Measurements from ENCODE around the gene MYH3.

The MYH3 gene

DNA sequence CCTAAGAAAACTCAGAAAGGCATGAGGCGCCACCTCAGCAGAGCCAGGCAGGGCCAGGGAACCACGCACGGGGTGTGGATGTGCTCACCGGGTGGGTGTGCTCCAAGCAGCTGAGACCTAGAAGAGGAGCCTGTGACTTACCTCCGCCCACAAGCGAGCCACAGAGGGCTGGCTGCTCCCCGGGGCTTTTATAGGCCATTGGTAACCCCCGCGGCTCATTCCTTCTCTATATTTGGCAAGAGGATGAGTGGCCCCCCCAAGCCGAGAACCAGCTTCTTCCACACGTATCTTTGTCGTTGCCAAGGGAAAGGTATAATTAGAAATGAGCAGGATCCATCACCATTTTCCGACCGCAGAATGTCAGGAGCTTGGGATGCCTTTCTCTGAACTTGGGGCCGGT, at the start of gene MYH3:
MYH3 (minus strand) TSS at position 162 of the 400 bp plus-strand sequence. CDS start 2,245 bp downstream, outside the sequence.
- Histone ChIP-seq H2AFZ (ENCODE audit: low read depth) (no peak within 1 kb of the TSS), H4K20me1 (ENCODE audit: insufficient read depth) (no peaks in the 10 kb centered on the region), H3K27ac (no peak within 1 kb of the TSS), H3K27me3 (ENCODE audit: insufficient read depth, low read depth) (no peaks in the 10 kb centered on the region), H3K79me2 (ENCODE audit: insufficient read depth, low read depth) (no peaks in the 10 kb centered on the region), H3K4me2 (no peak within 1 kb of the TSS), H3K4me3 (IDR thresholded peaks at IDR 0.05; ENCODE audit: insufficient read depth, low read depth, low read length) (no peak within 1 kb of the TSS), H3K4me1 (ENCODE audit: low read depth, poor library complexity, severe bottlenecking) (no peaks in the 10 kb centered on the region), H3K9ac (no peak within 1 kb of the TSS), H3K36me3 (ENCODE audit: insufficient read depth) (no peaks in the 10 kb centered on the region)
- TF ChIP-seq, protein P1, sequence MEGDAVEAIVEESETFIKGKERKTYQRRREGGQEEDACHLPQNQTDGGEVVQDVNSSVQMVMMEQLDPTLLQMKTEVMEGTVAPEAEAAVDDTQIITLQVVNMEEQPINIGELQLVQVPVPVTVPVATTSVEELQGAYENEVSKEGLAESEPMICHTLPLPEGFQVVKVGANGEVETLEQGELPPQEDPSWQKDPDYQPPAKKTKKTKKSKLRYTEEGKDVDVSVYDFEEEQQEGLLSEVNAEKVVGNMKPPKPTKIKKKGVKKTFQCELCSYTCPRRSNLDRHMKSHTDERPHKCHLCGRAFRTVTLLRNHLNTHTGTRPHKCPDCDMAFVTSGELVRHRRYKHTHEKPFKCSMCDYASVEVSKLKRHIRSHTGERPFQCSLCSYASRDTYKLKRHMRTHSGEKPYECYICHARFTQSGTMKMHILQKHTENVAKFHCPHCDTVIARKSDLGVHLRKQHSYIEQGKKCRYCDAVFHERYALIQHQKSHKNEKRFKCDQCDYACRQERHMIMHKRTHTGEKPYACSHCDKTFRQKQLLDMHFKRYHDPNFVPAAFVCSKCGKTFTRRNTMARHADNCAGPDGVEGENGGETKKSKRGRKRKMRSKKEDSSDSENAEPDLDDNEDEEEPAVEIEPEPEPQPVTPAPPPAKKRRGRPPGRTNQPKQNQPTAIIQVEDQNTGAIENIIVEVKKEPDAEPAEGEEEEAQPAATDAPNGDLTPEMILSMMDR (conservative IDR thresholded peaks at IDR 0.05; ENCODE audit: low read depth, low read length): no peak

DNA sequence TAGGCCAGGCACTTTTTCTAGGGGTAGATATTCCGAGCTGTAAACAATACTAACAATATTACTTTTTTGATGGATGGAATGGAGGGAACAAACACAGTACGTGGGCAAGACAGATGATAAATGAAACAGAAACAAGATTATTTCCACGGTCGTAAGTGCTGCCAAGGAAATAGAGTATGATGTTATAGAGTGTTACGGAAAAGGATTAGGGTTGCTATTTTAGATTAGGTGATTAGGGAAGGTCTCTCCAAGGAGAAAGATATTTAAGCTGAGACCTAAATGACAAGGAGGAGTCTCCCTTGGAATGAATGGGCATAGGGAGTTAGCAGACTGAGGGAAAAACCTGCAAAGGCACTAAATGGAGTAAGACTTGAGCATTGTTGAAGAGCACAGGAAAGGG, 48.6 kb upstream of the MYH3 start:
- H3K9ac ChIP-seq: no peak overlapping the region
- H3K4me3 ChIP-seq (IDR thresholded peaks at IDR 0.05; ENCODE audit: insufficient read depth, low read depth, low read length): no peak overlapping the region
- no peak overlapping the region for H3K27ac ChIP-seq
- H3K27me3 ChIP-seq (ENCODE audit: insufficient read depth, low read depth): no peaks in the 10 kb centered on the region
- TF ChIP-seq, protein P1 (conservative IDR thresholded peaks at IDR 0.05; ENCODE audit: low read depth, low read length): no peak
- H3K4me2 ChIP-seq: no peak overlapping the region
- no peaks in the 10 kb centered on the region for H4K20me1 ChIP-seq (ENCODE audit: insufficient read depth)
- H3K79me2 ChIP-seq (ENCODE audit: insufficient read depth, low read depth): no peaks in the 10 kb centered on the region
- no peaks in the 10 kb centered on the region for H3K36me3 ChIP-seq (ENCODE audit: insufficient read depth)
- H2AFZ ChIP-seq (ENCODE audit: low read depth): no peak overlapping the region
- no peaks in the 10 kb centered on the region for H3K4me1 ChIP-seq (ENCODE audit: low read depth, poor library complexity, severe bottlenecking)

GRCh38 chr17:10702574-10702973, 45.5 kb upstream of the MYH3 start:
- Histone ChIP-seq H3K79me2 (ENCODE audit: insufficient read depth, low read depth) (no peaks in the 10 kb centered on the region), H3K9ac (no peak overlapping the region), H2AFZ (ENCODE audit: low read depth) (no peak overlapping the region), H3K36me3 (ENCODE audit: insufficient read depth) (no peaks in the 10 kb centered on the region), H3K4me2 (no peak overlapping the region), H3K4me1 (ENCODE audit: low read depth, poor library complexity, severe bottlenecking) (no peaks in the 10 kb centered on the region), H3K4me3 (IDR thresholded peaks at IDR 0.05; ENCODE audit: insufficient read depth, low read depth, low read length) (no peak overlapping the region), H3K27me3 (ENCODE audit: insufficient read depth, low read depth) (no peaks in the 10 kb centered on the region), H3K27ac (no peak overlapping the region), H4K20me1 (ENCODE audit: insufficient read depth) (no peaks in the 10 kb centered on the region)
- TF ChIP-seq, protein P1 (conservative IDR thresholded peaks at IDR 0.05; ENCODE audit: low read depth, low read length): no peak

DNA sequence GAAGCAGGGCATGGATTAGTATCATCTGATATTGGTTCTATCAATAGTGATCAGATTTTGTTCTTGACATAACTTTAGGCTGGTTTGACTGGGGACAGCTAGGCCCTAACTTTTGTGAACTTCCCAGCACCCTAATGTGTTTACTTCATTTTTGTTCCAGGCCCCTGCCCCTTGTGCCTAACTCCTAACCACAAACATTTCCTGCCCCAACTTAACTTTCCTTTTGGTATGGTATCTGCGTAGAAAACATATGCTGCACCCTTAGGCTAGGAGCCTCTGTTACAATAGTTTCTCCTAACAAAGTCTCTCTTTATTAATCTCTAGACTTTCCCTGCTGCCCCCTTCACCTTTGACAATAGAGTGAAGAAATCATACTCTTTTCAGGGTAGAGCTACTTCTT, 42.7 kb upstream of the MYH3 start:
- no peaks in the 10 kb centered on the region for H3K36me3 ChIP-seq (ENCODE audit: insufficient read depth)
- H3K9ac ChIP-seq: no peak overlapping the region
- H3K27me3 ChIP-seq (ENCODE audit: insufficient read depth, low read depth): no peaks in the 10 kb centered on the region
- no peaks in the 10 kb centered on the region for H4K20me1 ChIP-seq (ENCODE audit: insufficient read depth)
- no peaks in the 10 kb centered on the region for H3K79me2 ChIP-seq (ENCODE audit: insufficient read depth, low read depth)
- H3K27ac ChIP-seq: no peak overlapping the region
- no peaks in the 10 kb centered on the region for H3K4me1 ChIP-seq (ENCODE audit: low read depth, poor library complexity, severe bottlenecking)
- H3K4me3 ChIP-seq (IDR thresholded peaks at IDR 0.05; ENCODE audit: insufficient read depth, low read depth, low read length): no peak overlapping the region
- H3K4me2 ChIP-seq: no peak overlapping the region
- no peak overlapping the region for H2AFZ ChIP-seq (ENCODE audit: low read depth)
- TF ChIP-seq, protein P1 (conservative IDR thresholded peaks at IDR 0.05; ENCODE audit: low read depth, low read length): no peak

Measured in KMS-11 (cell line).